ENCODE measurements around the gene TM4SF18. TPM values are rescaled to one million over a fixed set of nuclear protein-coding genes. Genes with fewer than 3 reads are reported as not detected.
"Not testable (repeated sequence)": the region's sequence is repeated elsewhere in the genome, so short reads cannot be mapped to it uniquely, and the experiment has no call there.

TM4SF18 gene
- total RNA-seq, result 10 to 100 TPM; 11.3 to 81.5 (median 20.5) TPM

GRCh38 chr3:149333176-149333859, at the start of gene TM4SF18:
TM4SF18 (minus strand) TSS chr3:149333636; CDS start chr3:149333382, 254 bp downstream.
- DNase-seq (ENCODE audit: low spot score) (no peak), ATAC-seq (ENCODE audit: low FRiP score) (no peak)
- no peak for TF ChIP-seq CTCF (IDR thresholded peaks at IDR 0.05)

- DNase-seq (ENCODE audit: low spot score) (no peak), ATAC-seq (ENCODE audit: low FRiP score) (peak; percentile 21)
- TF ChIP-seq CTCF (IDR thresholded peaks at IDR 0.05), result no peak
Measured at GRCh38 chr3:149382518-149382917, 49.1 kb upstream of the TM4SF18 start.

GRCh38 chr3:149382101-149382467, 48.6 kb upstream of the TM4SF18 start:
- no peak for TF ChIP-seq CTCF (IDR thresholded peaks at IDR 0.05)
- ATAC-seq (ENCODE audit: low FRiP score), result peak; percentile 54
- DNase-seq (ENCODE audit: low spot score), result no peak

GRCh38 chr3:149381173-149382100, 48.0 kb upstream of the TM4SF18 start:
- no peak for DNase-seq (ENCODE audit: low spot score)
- TF ChIP-seq CTCF (IDR thresholded peaks at IDR 0.05), result no peak

GRCh38 chr3:149380220-149380619, 46.8 kb upstream of the TM4SF18 start:
- ATAC-seq (ENCODE audit: low FRiP score); DNase-seq (ENCODE audit: low spot score): not testable (repeated sequence)

More at GRCh38 chr3:149381173-149382100, 48.0 kb upstream of the TM4SF18 start:
- ATAC-seq (ENCODE audit: low FRiP score), result no peak

- DNase-seq (ENCODE audit: low spot score) (no peak), ATAC-seq (ENCODE audit: low FRiP score) (no peak)
- no peak for TF ChIP-seq CTCF (IDR thresholded peaks at IDR 0.05)
Measured at GRCh38 chr3:149378478-149379309, 45.3 kb upstream of the TM4SF18 start.
